DOHH2 (cell line): ENCODE data around the gene ACTG1.

Experiments used
- H3F3A ChIP-seq: fragments of 200-600 bp; sonication (generic), shearing (Covaris generic); 2 replicates; pipeline ENCODE4 v1.6.0; 2016; ENCODE audit warnings: antibody characterized with exemption, mild to moderate bottlenecking; ENCODE audit not compliant: control insufficient read depth, insufficient read depth
- H3K27ac ChIP-seq: fragments of 200-600 bp; sonication (generic); 2 replicates; pipeline ENCODE4 v1.5.1; 2014; ENCODE audit warnings: low read depth, mild to moderate bottlenecking, low read length, moderate library complexity
- H3K27me3 ChIP-seq: fragments of 200-600 bp; sonication (generic); 2 replicates; pipeline ENCODE4 v1.6.1; 2014; ENCODE audit warnings: mild to moderate bottlenecking, low read length, mixed read lengths; ENCODE audit not compliant: control insufficient read depth
- H3K36me3 ChIP-seq: fragments of 200-600 bp; sonication (generic); 2 replicates; pipeline ENCODE4 v1.6.1; 2014; ENCODE audit warnings: mild to moderate bottlenecking, low read length, moderate library complexity, mixed read lengths; ENCODE audit not compliant: control insufficient read depth
- H3K4me1 ChIP-seq: fragments of 200-600 bp; sonication (generic); 2 replicates; pipeline ENCODE4 v1.6.1; 2014; ENCODE audit warnings: mild to moderate bottlenecking, low read length, mixed read lengths; ENCODE audit not compliant: control insufficient read depth
- H3K4me2 ChIP-seq: fragments of 200-600 bp; sonication (generic); 2 replicates; pipeline ENCODE4 v1.6.0; 2014; ENCODE audit warnings: mild to moderate bottlenecking, low read length, moderate library complexity
- H3K4me3 ChIP-seq: fragments of 200-600 bp; sonication (generic); 2 replicates; pipeline ENCODE4 v1.5.1; 2014; ENCODE audit warnings: mild to moderate bottlenecking, low read length, mixed read lengths
- H3K79me2 ChIP-seq: fragments of 200-600 bp; sonication (generic); 2 replicates; pipeline ENCODE4 v1.6.1; 2014; ENCODE audit warnings: mild to moderate bottlenecking, low read length, mixed read lengths; ENCODE audit not compliant: control insufficient read depth
- H3K9me2 ChIP-seq: fragments of 200-600 bp; sonication (generic); replicated peaks from 2 replicates; pipeline ENCODE4 v1.6.1; 2014; ENCODE audit warnings: mild to moderate bottlenecking, low read length, mixed read lengths; ENCODE audit not compliant: control insufficient read depth
- H3K9me3 ChIP-seq: fragments of 200-600 bp; sonication (generic); 2 replicates; pipeline ENCODE4 v1.6.1; 2014; ENCODE audit warnings: antibody characterized with exemption, low read length, mixed read lengths; ENCODE audit not compliant: control insufficient read depth, insufficient read depth
- H4K20me1 ChIP-seq: fragments of 200-600 bp; sonication (generic); 2 replicates; pipeline ENCODE4 v1.6.0; 2014; ENCODE audit warnings: low read depth, mild to moderate bottlenecking, antibody characterized with exemption, low read length, moderate library complexity; ENCODE audit not compliant: control insufficient read depth, insufficient read depth
- EZH2phosphoT487 ChIP-seq: fragments of 200-600 bp; sonication (generic); IDR thresholded peaks from 2 replicates; pipeline ENCODE4 v1.6.1; 2017; ENCODE audit warnings: borderline replicate concordance, mild to moderate bottlenecking, antibody characterized with exemption, low read length, moderate library complexity, mixed read lengths
- TF ChIP-seq, protein P1 (sequence below): fragments of 200-600 bp; sonication (generic); IDR thresholded peaks from one replicate; pipeline ENCODE4 v1.5.1; 2014; ENCODE audit warnings: antibody characterized with exemption, mild to moderate bottlenecking, low read depth, low read length; ENCODE audit not compliant: poor library complexity, severe bottlenecking

ACTG1 gene

DNA sequence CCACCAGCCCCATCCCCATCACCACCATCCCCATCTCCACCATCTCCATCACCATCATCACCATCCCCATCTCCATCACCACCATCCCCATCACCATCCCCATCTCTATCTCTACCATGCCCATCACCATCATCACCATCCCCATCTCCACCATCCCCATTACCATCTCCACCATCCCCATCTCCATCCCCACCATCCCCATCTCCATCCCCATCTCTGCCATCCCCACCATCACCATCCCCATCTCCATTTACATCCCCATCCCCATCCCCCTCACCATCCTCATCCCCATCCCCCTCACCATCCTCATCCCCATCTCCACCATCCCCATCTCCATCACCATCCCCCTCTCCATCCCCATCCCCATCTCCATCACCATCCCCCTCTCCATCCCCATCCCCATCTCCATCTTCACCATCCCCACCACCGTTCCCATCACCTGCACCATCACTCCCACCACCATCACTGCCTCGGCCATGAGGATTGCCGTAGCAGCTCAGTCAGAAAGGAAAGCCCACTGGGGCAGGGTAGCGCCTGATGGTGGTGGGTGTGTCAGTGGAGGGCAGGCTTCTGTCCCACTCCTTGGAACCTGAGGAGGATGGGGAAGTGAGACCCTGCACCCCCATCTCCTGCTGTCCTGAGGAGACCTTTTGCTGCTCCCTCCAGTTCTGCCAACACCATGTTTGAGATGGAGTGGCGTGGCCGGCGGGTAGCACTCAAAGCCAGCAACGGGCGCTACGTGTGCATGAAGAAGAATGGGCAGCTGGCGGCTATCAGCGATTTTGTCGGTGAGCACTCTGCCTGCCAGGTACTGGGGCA is 23.1 kb upstream of the ACTG1 start:
- Histone ChIP-seq H3K36me3 (peaks cover 8% of the 10 kb centered on the region; the same call in 1 of the 2 replicates), H3F3A (no peaks in the 10 kb centered on the region; the same call in 1 of the 2 replicates), H3K9me3 (peaks cover 16% of the 10 kb centered on the region; the same call in 1 of the 2 replicates), H3K79me2 (no peaks in the 10 kb centered on the region), H3K27me3 (no peaks in the 10 kb centered on the region), H4K20me1 (no peaks in the 10 kb centered on the region), H3K4me2 (no peak overlapping the region), H3K4me3 (no peak overlapping the region), H3K9me2 (no peaks in the 10 kb centered on the region), H3K27ac (no peak overlapping the region), H3K4me1 (peaks cover 8% of the 10 kb centered on the region)
- no peak for TF ChIP-seq EZH2phosphoT487
- TF ChIP-seq, protein P1, sequence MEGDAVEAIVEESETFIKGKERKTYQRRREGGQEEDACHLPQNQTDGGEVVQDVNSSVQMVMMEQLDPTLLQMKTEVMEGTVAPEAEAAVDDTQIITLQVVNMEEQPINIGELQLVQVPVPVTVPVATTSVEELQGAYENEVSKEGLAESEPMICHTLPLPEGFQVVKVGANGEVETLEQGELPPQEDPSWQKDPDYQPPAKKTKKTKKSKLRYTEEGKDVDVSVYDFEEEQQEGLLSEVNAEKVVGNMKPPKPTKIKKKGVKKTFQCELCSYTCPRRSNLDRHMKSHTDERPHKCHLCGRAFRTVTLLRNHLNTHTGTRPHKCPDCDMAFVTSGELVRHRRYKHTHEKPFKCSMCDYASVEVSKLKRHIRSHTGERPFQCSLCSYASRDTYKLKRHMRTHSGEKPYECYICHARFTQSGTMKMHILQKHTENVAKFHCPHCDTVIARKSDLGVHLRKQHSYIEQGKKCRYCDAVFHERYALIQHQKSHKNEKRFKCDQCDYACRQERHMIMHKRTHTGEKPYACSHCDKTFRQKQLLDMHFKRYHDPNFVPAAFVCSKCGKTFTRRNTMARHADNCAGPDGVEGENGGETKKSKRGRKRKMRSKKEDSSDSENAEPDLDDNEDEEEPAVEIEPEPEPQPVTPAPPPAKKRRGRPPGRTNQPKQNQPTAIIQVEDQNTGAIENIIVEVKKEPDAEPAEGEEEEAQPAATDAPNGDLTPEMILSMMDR: no peak

DNA sequence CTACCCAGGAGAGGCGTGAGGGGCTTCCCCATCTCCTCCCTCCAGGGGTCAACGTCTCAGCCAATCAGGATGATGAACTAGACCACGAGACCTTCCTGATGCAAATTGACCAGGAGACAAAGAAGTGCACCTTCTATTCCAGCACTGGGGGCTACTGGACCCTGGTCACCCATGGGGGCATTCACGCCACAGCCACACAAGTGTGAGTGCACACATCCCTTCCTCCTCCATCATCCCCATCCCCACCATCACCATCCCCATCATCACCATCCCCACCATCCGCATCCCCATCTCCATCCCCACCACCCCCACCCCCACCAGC is 22.4 kb upstream of the ACTG1 start:
- peaks cover 21% of the 10 kb centered on the region; the same call in 1 of the 2 replicates for H3K9me3 ChIP-seq

DNA sequence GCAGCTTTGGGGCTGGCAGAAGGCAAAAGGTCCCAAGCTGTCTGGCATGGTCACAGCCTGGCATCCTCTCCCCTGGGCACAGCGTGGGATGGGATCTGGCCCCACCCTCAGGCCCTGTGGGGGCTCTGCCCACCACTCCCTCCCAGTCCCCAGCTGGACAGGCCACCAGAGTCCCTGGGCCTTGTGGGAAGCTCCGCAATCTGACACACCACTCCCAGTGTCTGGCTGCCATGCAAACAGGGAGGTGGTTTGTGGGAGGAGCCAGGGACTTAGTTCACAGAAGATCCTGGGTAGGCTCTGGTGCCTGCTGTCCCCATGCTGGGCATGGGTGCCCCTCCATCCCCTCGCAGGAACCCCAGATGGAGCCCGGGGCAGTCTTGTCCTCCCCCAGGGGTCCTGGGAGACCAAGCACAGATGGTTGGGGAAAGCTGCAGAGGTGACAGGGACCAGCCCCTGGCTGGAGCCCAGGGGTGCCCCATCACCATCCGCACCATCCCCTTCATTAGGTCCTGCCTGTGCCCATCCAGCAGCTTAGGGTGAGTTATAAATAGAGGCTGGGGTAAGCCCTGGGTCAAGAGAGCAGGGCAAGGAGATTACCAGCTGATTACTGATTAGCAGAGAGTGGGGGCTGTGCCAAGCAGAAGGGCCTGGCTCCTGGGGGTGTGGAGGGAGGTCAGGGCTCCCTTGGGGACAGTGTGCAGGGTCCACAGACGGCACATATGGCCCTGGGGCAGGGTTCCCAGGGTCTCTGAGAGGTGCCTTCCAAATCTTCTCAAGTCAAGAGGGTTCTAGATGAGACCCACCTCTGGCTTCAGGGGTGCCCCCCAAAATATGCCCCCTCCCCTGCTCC is 21.8 kb upstream of the ACTG1 start:
- no peaks in the 10 kb centered on the region; the same call in 1 of the 2 replicates for H3F3A ChIP-seq
- no peaks in the 10 kb centered on the region for H3K36me3 ChIP-seq
- H3K9me3 ChIP-seq: peaks cover 21% of the 10 kb centered on the region; the same call in 1 of the 2 replicates
- no peaks in the 10 kb centered on the region for H4K20me1 ChIP-seq
- H3K4me2 ChIP-seq: no peak overlapping the region
- no peak overlapping the region for H3K4me3 ChIP-seq
- no peaks in the 10 kb centered on the region for H3K79me2 ChIP-seq
- H3K27ac ChIP-seq: no peak overlapping the region
- H3K4me1 ChIP-seq: peaks cover 8% of the 10 kb centered on the region
- TF ChIP-seq, protein P1: no peak
- TF ChIP-seq EZH2phosphoT487: no peak
- H3K9me2 ChIP-seq: no peaks in the 10 kb centered on the region
- no peaks in the 10 kb centered on the region for H3K27me3 ChIP-seq

More for the DNA sequence above, 22.4 kb upstream of the ACTG1 start:
- Histone ChIP-seq H3K36me3 (peaks cover 1% of the 10 kb centered on the region; the same call in 1 of the 2 replicates), H4K20me1 (no peaks in the 10 kb centered on the region), H3K79me2 (no peaks in the 10 kb centered on the region), H3K4me3 (no peak overlapping the region), H3K4me2 (no peak overlapping the region), H3K9me2 (no peaks in the 10 kb centered on the region), H3K27ac (no peak overlapping the region), H3K4me1 (peaks cover 8% of the 10 kb centered on the region), H3K27me3 (no peaks in the 10 kb centered on the region), H3F3A (no peaks in the 10 kb centered on the region; the same call in 1 of the 2 replicates)
- no peak for TF ChIP-seq EZH2phosphoT487
- TF ChIP-seq, protein P1: no peak
